Caco-2 (cell line): ENCODE measurements around the gene CLCN1. TPM values are rescaled to one million over a fixed set of nuclear protein-coding genes. Genes with fewer than 3 reads are reported as not detected.

Source experiments
- BruUV-seq: library from RNA; stranded (reverse); fragments of 400-500 nt; replicated peaks from 2 replicates; lab custom pipeline; 2021; lab: Mats Ljungman, UMichigan
- CTCF ChIA-PET: fragments of 300-600 bp; sonication (Branson Sonifier 250); formaldehyde crosslinking; loops from one replicate; lab custom pipeline; 2022; ENCODE audit warnings: antibody characterized with exemption; lab: Charles Lee
- POLR2A ChIA-PET: fragments of 300-600 bp; sonication (Branson Sonifier 250); formaldehyde crosslinking; loops from one replicate; lab custom pipeline; 2022; ENCODE audit warnings: antibody characterized with exemption; lab: Charles Lee
- DNase-seq, 2 experiments: peaks; one replicate each; pipeline versions ENCODE4 v3.0.0 to v3.0.0-alpha.2; 2020 to 2022
- H3K27me3 ChIP-seq: replicated peaks from 2 replicates; pipeline ENCODE4 v1.6.0; 2011; ENCODE audit warnings: low read length; ENCODE audit not compliant: control insufficient read depth, insufficient read depth
- H3K36me3 ChIP-seq: 2 replicates; pipeline ENCODE4 v1.5.1; 2011; ENCODE audit warnings: low read length; ENCODE audit not compliant: control insufficient read depth, insufficient read depth
- H3K4me1 ChIP-seq: fragments of 250-450 bp; sonication (Bioruptor Pico); 2 replicates; pipeline ENCODE4 v1.5.1; 2020; ENCODE audit warnings: mild to moderate bottlenecking
- H3K4me3 ChIP-seq: 2 replicates; pipeline ENCODE4 v1.5.1; 2011; ENCODE audit warnings: low read depth, mild to moderate bottlenecking, control low read depth, low read length
- H3K9me3 ChIP-seq: fragments of 250-450 bp; sonication (Bioruptor Pico); 2 replicates; pipeline ENCODE4 v1.5.1; 2020; ENCODE audit warnings: mild to moderate bottlenecking, moderate library complexity
- H3K27ac Mint-ChIP-seq: one replicate; pipeline ENCODE4 v1.8.0; 2022; ENCODE audit warnings: mixed read lengths; ENCODE audit not compliant: unreplicated experiment
- H3K27me3 Mint-ChIP-seq: one replicate; pipeline ENCODE4 v1.8.0; 2022; ENCODE audit warnings: mixed read lengths; ENCODE audit not compliant: insufficient read depth, unreplicated experiment
- H3K36me3 Mint-ChIP-seq: one replicate; pipeline ENCODE4 v1.8.0; 2022; ENCODE audit warnings: mild to moderate bottlenecking, mixed read lengths; ENCODE audit not compliant: insufficient read depth, unreplicated experiment
- H3K4me1 Mint-ChIP-seq: one replicate; pipeline ENCODE4 v1.8.0; 2022; ENCODE audit warnings: low read depth, mixed read lengths; ENCODE audit not compliant: unreplicated experiment
- H3K4me3 Mint-ChIP-seq: one replicate; pipeline ENCODE4 v1.8.0; 2022; ENCODE audit warnings: mild to moderate bottlenecking, moderate library complexity, mixed read lengths; ENCODE audit not compliant: unreplicated experiment
- H3K9me3 Mint-ChIP-seq: one replicate; pipeline ENCODE4 v1.8.0; 2022; ENCODE audit warnings: mixed read lengths; ENCODE audit not compliant: unreplicated experiment
- CTCF ChIP-seq, 2 experiments: fragments of 200-600 bp in 1 of 2; IDR thresholded peaks; 1 replicate in 1 of 2; 2 replicates in 1 of 2; pipeline versions ENCODE4 v1.5.1 to v1.8.0; 2011 to 2022; ENCODE audit warnings: antibody characterized with exemption in 1 of 2, control low read depth in 1 of 2, inconsistent platforms in 1 of 2, low read depth in 1 of 2, low read length in 1 of 2, mild to moderate bottlenecking in 1 of 2, moderate library complexity in 1 of 2; ENCODE audit not compliant: insufficient read depth in 1 of 2, severe bottlenecking in 1 of 2, unreplicated experiment in 1 of 2
- intact Hi-C: fragments of 100-400 bp; cut with micrococcal nuclease; formaldehyde crosslinking; loops from one replicate; pipeline ENCODE4 v1.10.0; 2022; ENCODE audit not compliant: unreplicated experiment
- total RNA-seq: library from RNA; stranded (reverse); gene quantifications from 2 replicates; pipeline ENCODE4 v1.2.3, GENCODE V29; 2022

The CLCN1 gene
- total RNA-seq, 1 experiment from 2014 or later, result 1.9 TPM

DNA sequence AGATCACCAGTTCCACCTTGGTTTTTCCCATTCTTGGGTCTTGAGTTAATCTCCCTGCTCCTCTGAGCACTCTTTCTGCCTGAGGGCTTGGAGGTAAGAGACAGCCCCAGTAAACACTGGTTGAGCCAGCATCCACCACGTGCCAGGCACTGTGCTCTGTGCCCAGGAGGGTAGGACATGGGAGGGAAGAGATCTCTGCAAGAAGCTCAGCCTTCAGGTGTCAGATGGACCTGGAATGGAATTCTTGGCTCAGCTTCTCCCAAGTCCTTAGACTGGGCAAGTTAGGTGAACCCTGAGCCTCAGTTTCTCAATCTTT is 67.7 kb downstream of the CLCN1 start:
- Histone ChIP-seq H3K4me1 (peaks cover 44% of the 10 kb centered on the region), H3K9me3 (no peaks in the 10 kb centered on the region)
- intact Hi-C loops, result no loop called here

DNA sequence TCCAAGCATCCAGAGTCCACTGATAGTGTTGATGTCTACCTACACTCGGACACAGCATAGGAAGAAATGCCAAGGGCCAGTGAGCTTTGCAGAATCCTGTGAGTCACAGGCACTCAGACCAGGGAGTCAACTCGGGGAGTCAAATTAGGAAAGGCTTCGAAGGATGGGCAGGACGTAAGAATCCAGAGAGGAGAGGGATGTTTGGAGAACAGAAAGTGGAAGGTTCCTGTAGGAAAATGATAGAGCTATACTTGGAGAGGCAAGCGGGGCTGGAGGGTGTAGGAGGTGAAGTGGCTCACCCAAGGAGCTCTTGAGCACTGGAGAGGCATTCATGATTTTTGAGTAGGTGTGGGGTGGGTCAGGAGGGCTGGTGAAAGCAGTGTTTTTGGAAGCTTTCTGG is 68.2 kb downstream of the CLCN1 start:
- H3K9me3 ChIP-seq, result no peaks in the 10 kb centered on the region
- DNase-seq, result no peak
- H3K4me3 ChIP-seq, result no peak overlapping the region
- POLR2A ChIA-PET, result interaction anchor here (0.6 kb wide), 1 partner anchor 8 kb away, joined by 4 read pairs; no protein-coding TSS in a partner anchor
- TF ChIP-seq CTCF (IDR thresholded peaks at IDR 0.05; ENCODE audit: insufficient read depth in 1 of 2, low read depth in 1 of 2, low read length in 1 of 2, severe bottlenecking in 1 of 2, unreplicated experiment in 1 of 2), result no peak
- BruUV-seq, result no TSS peak
- Mint-ChIP-seq H3K36me3 (peaks cover 31% of the 10 kb centered on the region), H3K4me1 (peaks cover 9% of the 10 kb centered on the region), H3K9me3 (no peaks in the 10 kb centered on the region), H3K27me3 (no peaks in the 10 kb centered on the region), H3K27ac (no peak overlapping the region), H3K4me3 (no peak overlapping the region)
- CTCF ChIA-PET, result interaction anchor here (0.9 to 1.0 kb wide), 2 partner anchors 22 to 75 kb away, joined by 3 read pairs; no protein-coding TSS in a partner anchor
- intact Hi-C loops, result no loop called here
- H3K27me3 ChIP-seq, result no peaks in the 10 kb centered on the region
- H3K36me3 ChIP-seq, result peaks cover 5% of the 10 kb centered on the region
- H3K4me1 ChIP-seq, result peaks cover 38% of the 10 kb centered on the region

More for the DNA sequence above, 67.7 kb downstream of the CLCN1 start:
- Histone ChIP-seq H3K36me3 (peaks cover 5% of the 10 kb centered on the region), H3K27me3 (no peaks in the 10 kb centered on the region), H3K4me3 (no peak overlapping the region)
- Mint-ChIP-seq H3K36me3 (peaks cover 29% of the 10 kb centered on the region), H3K4me3 (no peak overlapping the region), H3K27me3 (no peaks in the 10 kb centered on the region), H3K4me1 (peaks cover 14% of the 10 kb centered on the region), H3K9me3 (no peaks in the 10 kb centered on the region), H3K27ac (no peak overlapping the region)
- TF ChIP-seq CTCF (IDR thresholded peaks at IDR 0.05; ENCODE audit: insufficient read depth in 1 of 2, low read depth in 1 of 2, low read length in 1 of 2, severe bottlenecking in 1 of 2, unreplicated experiment in 1 of 2), result no peak
- POLR2A ChIA-PET, result interaction anchor here (0.6 kb wide), 1 partner anchor 9 kb away, joined by 4 read pairs; no protein-coding TSS in a partner anchor
- BruUV-seq, result no TSS peak
- no peak for DNase-seq
- CTCF ChIA-PET, result interaction anchor here (1.0 kb wide), 1 partner anchor 75 kb away, joined by 3 read pairs; no protein-coding TSS in a partner anchor

DNA sequence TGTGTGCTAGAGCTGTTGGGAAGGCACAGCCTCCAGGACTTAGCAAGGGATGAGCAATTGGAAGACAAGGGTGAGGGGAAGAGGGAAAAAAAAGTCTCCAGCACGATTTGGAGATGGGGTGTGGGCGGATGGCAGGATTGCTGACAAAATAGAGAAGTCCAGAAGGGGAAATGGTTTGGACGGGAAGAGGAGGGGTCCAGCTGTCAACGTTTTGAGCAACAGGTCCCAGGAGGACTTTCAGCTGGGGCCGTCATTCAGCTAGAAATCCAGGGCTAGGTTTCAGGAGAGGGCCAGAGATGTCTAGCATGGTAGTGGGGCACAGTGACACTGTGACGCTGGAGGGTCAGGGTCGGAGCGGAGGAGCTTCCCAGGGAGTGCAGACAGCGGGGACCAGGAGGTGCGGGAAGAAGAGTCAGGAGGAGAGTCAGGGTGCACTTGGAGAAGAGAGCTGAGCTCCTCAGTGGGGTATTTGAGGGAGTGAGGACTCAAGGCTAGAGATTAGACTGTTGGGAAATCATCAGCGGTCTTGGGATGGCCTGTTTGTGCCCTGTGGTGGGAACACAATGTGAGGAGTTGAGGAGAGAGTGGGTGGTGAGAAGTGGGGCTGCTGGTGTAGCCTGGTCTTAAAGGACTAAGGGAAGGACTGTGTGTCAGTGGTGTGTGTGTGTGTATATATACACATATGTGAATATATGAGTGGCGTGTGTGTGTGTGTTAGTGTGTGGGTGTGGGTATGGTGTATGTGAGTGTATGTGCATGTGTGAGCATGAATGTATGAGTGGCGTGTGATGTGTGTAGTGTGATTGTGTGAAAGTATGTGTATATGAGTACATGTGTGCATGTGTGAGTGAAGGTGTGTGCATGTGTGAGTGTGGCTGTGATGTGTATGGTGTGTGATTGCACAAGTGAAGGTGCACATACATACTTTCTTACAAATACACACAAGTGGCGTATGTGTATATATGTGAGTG is 69.0 kb downstream of the CLCN1 start:
- no peak overlapping the region for H3K4me3 Mint-ChIP-seq
- no peak for TF ChIP-seq CTCF (IDR thresholded peaks at IDR 0.05; ENCODE audit: insufficient read depth in 1 of 2, low read depth in 1 of 2, low read length in 1 of 2, severe bottlenecking in 1 of 2, unreplicated experiment in 1 of 2)
- peaks cover 31% of the 10 kb centered on the region for H3K36me3 Mint-ChIP-seq
- DNase-seq, result no peak
- CTCF ChIA-PET, result interaction anchor here (0.9 to 1.0 kb wide), 2 partner anchors 22 to 76 kb away, joined by 3 read pairs; no protein-coding TSS in a partner anchor
- peaks cover 5% of the 10 kb centered on the region; the same call in 1 of the 2 replicates for H3K36me3 ChIP-seq
- BruUV-seq, result no TSS peak
- H3K9me3 Mint-ChIP-seq, result no peaks in the 10 kb centered on the region
- H3K4me1 ChIP-seq, result peaks cover 31% of the 10 kb centered on the region
- H3K9me3 ChIP-seq, result no peaks in the 10 kb centered on the region
- POLR2A ChIA-PET, result no interaction called here
- intact Hi-C loops, result no loop called here
- H3K27me3 ChIP-seq, result no peaks in the 10 kb centered on the region
- H3K27ac Mint-ChIP-seq, result no peak overlapping the region
- no peak overlapping the region for H3K4me3 ChIP-seq
- no peaks in the 10 kb centered on the region for H3K27me3 Mint-ChIP-seq
- peaks cover 1% of the 10 kb centered on the region for H3K4me1 Mint-ChIP-seq
